ENCODE results near the gene TMEM272. TPM values are rescaled to one million over a fixed set of nuclear protein-coding genes. Genes with fewer than 3 reads are reported as not detected.
A peak's percentile ranks its signal among the peaks of the same experiment; 100 is the strongest.

The TMEM272 gene
- total RNA-seq, 1 donor from 2014 or later: 2.9 TPM

GRCh38 chr13:51799261-51799660, 45.7 kb downstream of the TMEM272 start:
- Mint-ChIP-seq H3K27me3 (ENCODE audit: low read depth) (no peaks in the 10 kb centered on the region), H3K9me3 (no peaks in the 10 kb centered on the region), H3K4me3 (no peak overlapping the region), H3K36me3 (no peaks in the 10 kb centered on the region), H3K27ac (no peak overlapping the region), H3K4me1 (peaks cover 18% of the 10 kb centered on the region)
- TF ChIP-seq, protein P1, sequence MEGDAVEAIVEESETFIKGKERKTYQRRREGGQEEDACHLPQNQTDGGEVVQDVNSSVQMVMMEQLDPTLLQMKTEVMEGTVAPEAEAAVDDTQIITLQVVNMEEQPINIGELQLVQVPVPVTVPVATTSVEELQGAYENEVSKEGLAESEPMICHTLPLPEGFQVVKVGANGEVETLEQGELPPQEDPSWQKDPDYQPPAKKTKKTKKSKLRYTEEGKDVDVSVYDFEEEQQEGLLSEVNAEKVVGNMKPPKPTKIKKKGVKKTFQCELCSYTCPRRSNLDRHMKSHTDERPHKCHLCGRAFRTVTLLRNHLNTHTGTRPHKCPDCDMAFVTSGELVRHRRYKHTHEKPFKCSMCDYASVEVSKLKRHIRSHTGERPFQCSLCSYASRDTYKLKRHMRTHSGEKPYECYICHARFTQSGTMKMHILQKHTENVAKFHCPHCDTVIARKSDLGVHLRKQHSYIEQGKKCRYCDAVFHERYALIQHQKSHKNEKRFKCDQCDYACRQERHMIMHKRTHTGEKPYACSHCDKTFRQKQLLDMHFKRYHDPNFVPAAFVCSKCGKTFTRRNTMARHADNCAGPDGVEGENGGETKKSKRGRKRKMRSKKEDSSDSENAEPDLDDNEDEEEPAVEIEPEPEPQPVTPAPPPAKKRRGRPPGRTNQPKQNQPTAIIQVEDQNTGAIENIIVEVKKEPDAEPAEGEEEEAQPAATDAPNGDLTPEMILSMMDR (IDR thresholded peaks at IDR 0.05; ENCODE audit: unreplicated experiment): no peak
- DNase-seq (ENCODE audit: low spot score in 2 of 2, unreplicated experiment in 2 of 2): no peak

DNA sequence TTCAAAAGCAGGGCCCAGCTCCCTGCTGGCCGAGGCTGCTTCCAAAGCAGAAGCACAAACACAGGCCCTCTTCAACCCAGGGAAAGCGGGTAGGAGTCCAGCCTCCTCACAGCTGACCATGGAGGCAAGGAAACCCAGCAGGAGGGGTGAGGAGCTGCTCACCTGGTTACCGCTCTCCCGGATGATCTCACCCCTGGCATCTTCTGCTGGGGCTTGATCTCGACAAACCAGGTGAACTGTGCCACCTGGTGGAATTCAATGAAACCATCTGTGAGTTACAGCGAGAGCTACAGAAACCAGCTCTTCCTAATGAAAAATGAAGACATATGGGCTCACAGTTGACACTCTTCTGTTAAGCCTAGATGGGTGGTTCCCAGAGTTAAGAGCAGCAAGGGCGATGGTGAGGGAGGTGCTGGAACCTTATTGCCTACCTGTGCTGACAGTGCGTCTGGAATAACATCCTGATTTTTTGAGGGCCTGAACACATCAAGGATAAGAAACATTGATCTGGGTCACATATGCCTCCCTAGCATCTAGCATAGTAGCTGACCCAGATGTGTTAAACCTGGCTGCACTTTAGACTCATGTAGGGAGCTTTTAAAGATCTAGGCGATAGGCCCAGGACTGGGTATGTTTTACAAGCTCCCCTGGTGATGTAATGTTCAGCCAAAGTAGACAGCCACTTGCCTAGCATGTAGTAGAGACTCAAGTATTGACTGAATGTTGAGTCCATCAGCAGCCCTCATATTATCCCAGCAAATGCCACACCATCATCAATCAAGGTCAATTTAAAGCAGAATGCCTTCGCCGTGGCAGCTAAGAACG, 47.1 kb downstream of the TMEM272 start:
- TF ChIP-seq, protein P1 (IDR thresholded peaks at IDR 0.05; ENCODE audit: unreplicated experiment): peak; percentile 62
- H3K36me3 Mint-ChIP-seq: no peaks in the 10 kb centered on the region
- peaks cover 11% of the 10 kb centered on the region for H3K4me1 Mint-ChIP-seq
- no peaks in the 10 kb centered on the region for H3K9me3 Mint-ChIP-seq
- H3K27me3 Mint-ChIP-seq (ENCODE audit: low read depth): no peaks in the 10 kb centered on the region
- DNase-seq (ENCODE audit: low spot score in 2 of 2, unreplicated experiment in 2 of 2): no peak
- no peak overlapping the region for H3K4me3 Mint-ChIP-seq
- no peak overlapping the region for H3K27ac Mint-ChIP-seq

- H3K4me1 Mint-ChIP-seq: no peaks in the 10 kb centered on the region
- DNase-seq (ENCODE audit: low spot score in 2 of 2, unreplicated experiment in 2 of 2): no peak
- H3K36me3 Mint-ChIP-seq: no peaks in the 10 kb centered on the region
- H3K9me3 Mint-ChIP-seq: no peaks in the 10 kb centered on the region
- H3K27ac Mint-ChIP-seq: no peak overlapping the region
- no peak overlapping the region for H3K4me3 Mint-ChIP-seq
- H3K27me3 Mint-ChIP-seq (ENCODE audit: low read depth): no peaks in the 10 kb centered on the region
- TF ChIP-seq, protein P1 (IDR thresholded peaks at IDR 0.05; ENCODE audit: unreplicated experiment): no peak
These were observed 48.4 kb downstream of the TMEM272 start for GRCh38 chr13:51796546-51796945.

DNA sequence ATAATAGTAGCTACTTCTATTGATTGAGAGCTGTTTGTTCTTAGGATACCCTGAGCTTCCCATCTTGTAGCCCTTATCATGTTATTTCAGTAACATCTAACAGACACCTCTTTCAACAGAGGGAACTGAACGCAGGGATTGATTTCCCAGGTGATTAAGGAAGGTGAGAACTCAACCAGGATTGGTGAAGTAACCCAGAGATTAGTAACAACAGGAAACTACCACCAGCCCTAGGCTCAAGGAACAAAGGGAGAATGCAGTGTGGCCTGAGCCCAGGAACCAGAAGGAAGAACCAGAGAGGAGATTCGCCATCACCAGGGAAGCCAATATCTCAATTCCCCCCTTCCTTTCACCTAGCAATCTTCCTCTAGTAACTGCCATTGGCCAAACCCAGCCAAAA, 49.6 kb downstream of the TMEM272 start:
- no peaks in the 10 kb centered on the region for H3K27me3 Mint-ChIP-seq (ENCODE audit: low read depth)
- H3K9me3 Mint-ChIP-seq: no peaks in the 10 kb centered on the region
- H3K4me3 Mint-ChIP-seq: no peak overlapping the region
- H3K4me1 Mint-ChIP-seq: no peaks in the 10 kb centered on the region
- no peak for DNase-seq (ENCODE audit: low spot score in 2 of 2, unreplicated experiment in 2 of 2)
- H3K27ac Mint-ChIP-seq: no peak overlapping the region
- TF ChIP-seq, protein P1 (IDR thresholded peaks at IDR 0.05; ENCODE audit: unreplicated experiment): no peak
- H3K36me3 Mint-ChIP-seq: peaks cover 1% of the 10 kb centered on the region

- Mint-ChIP-seq H3K27me3 (ENCODE audit: low read depth) (no peaks in the 10 kb centered on the region), H3K9me3 (no peaks in the 10 kb centered on the region), H3K4me1 (no peaks in the 10 kb centered on the region), H3K36me3 (peaks cover 1% of the 10 kb centered on the region), H3K27ac (no peak overlapping the region), H3K4me3 (no peak overlapping the region)
- no peak for DNase-seq (ENCODE audit: low spot score in 2 of 2, unreplicated experiment in 2 of 2)
- TF ChIP-seq, protein P1 (IDR thresholded peaks at IDR 0.05; ENCODE audit: unreplicated experiment): no peak
These were observed 50.0 kb downstream of the TMEM272 start for GRCh38 chr13:51794964-51795363.
